HepG2 (cell line): Measurements from ENCODE around the gene GIPC1. TPM values are rescaled to one million over a fixed set of nuclear protein-coding genes. Genes with fewer than 3 reads are reported as not detected.

Source experiments
- CENPT ChIP-seq: sonication (generic); formaldehyde crosslinking; IDR thresholded peaks from 2 replicates; pipeline ENCODE4 v1.8.0; 2022; ENCODE audit warnings: low read depth, mild to moderate bottlenecking, moderate library complexity, missing genetic modification reagents
- MTA3 ChIP-seq: sonication (generic); formaldehyde crosslinking; IDR thresholded peaks from 2 replicates; pipeline ENCODE4 v1.4.0; 2020; ENCODE audit warnings: missing genetic modification reagents
- MYC ChIP-seq: sonication (generic); formaldehyde crosslinking; IDR thresholded peaks from 2 replicates; pipeline ENCODE4 v1.9.0; 2021; ENCODE audit warnings: missing genetic modification reagents, borderline replicate concordance
- NCOA5 ChIP-seq: sonication (generic); formaldehyde crosslinking; IDR thresholded peaks from 2 replicates; pipeline ENCODE4 v1.4.0; 2020; ENCODE audit warnings: missing genetic modification reagents
- NFKB2 ChIP-seq: sonication (generic); formaldehyde crosslinking; IDR thresholded peaks from 2 replicates; pipeline ENCODE4 v1.4.0; 2020; ENCODE audit warnings: missing genetic modification reagents, borderline replicate concordance
- NFRKB ChIP-seq: fragments of 450-650 bp; IDR thresholded peaks from 2 replicates; pipeline ENCODE4 v1.6.1; 2017
- PCBP1 ChIP-seq: fragments of 200-400 bp; formaldehyde crosslinking; IDR thresholded peaks from 2 replicates; pipeline ENCODE4 v1.6.1; 2017; ENCODE audit warnings: mild to moderate bottlenecking, low read depth, low read length, borderline replicate concordance
- ZFP36L2 ChIP-seq: sonication (generic); formaldehyde crosslinking; IDR thresholded peaks from 2 replicates; pipeline ENCODE4 v1.4.0; 2020; ENCODE audit warnings: missing genetic modification reagents
- ZNF17 ChIP-seq: sonication (generic); formaldehyde crosslinking; IDR thresholded peaks from 2 replicates; pipeline ENCODE4 v1.5.0; 2020; ENCODE audit warnings: mild to moderate bottlenecking, missing genetic modification reagents
- ZNF3 ChIP-seq: IDR thresholded peaks from 2 replicates; pipeline ENCODE4 v1.7.0; 2017; ENCODE audit warnings: inconsistent platforms
- ZNF446 ChIP-seq: sonication (generic); formaldehyde crosslinking; IDR thresholded peaks from 2 replicates; pipeline ENCODE4 v1.5.0; 2020; ENCODE audit warnings: mild to moderate bottlenecking, missing genetic modification reagents
- ZNF556 ChIP-seq: sonication (generic); formaldehyde crosslinking; IDR thresholded peaks from 2 replicates; pipeline ENCODE4 v1.4.0; 2020; ENCODE audit warnings: mild to moderate bottlenecking, missing genetic modification reagents, borderline replicate concordance
- ZNF792 ChIP-seq: IDR thresholded peaks from 2 replicates; pipeline ENCODE4 v1.6.1; 2016
- polyA plus RNA-seq, 8 experiments: library from polyadenylated mRNA; depleted of rRNA in 3 of 8; stranded (reverse) in 7 of 8; unstranded in 1 of 8; fragments of >200 nt; fragmentation: Illumina TruSeq in 4 of 8; extraction: Trizol in 4 of 8; gene quantifications; 2 replicates each; pipeline versions ENCODE4 v1.2.1 to v1.2.3, GENCODE V29; 2011 to 2016; ENCODE audit warnings: low read depth in 4 of 8, missing spikeins in 1 of 8, mixed read lengths in 1 of 8; ENCODE audit not compliant: insufficient read depth in 1 of 8
- total RNA-seq, 5 experiments: library from RNA; depleted of rRNA; stranded (reverse); fragments of >200 nt; fragmentation: Illumina TruSeq; extraction: Trizol; gene quantifications; 2 replicates each; pipeline ENCODE4 v1.2.3, GENCODE V29; 2016; ENCODE audit warnings: low read depth in 1 of 5
- TF ChIP-seq, protein P1 (sequence below): sonication (generic); formaldehyde crosslinking; IDR thresholded peaks from 2 replicates; pipeline ENCODE4 v1.4.0; 2020; ENCODE audit warnings: missing genetic modification reagents, borderline replicate concordance
- TF ChIP-seq, protein P2 (sequence below): conservative IDR thresholded peaks from 2 replicates; pipeline ENCODE4 v1.6.1; 2018; ENCODE audit warnings: missing genetic modification reagents
- TF ChIP-seq, protein P3 (sequence below): IDR thresholded peaks from 2 replicates; pipeline ENCODE4 v1.6.1; 2016; ENCODE audit warnings: missing biosample characterization, missing genetic modification reagents, low read depth
- TF ChIP-seq, protein P4 (sequence below): sonication (generic); formaldehyde crosslinking; conservative IDR thresholded peaks from 2 replicates; pipeline ENCODE4 v1.4.0; 2020; ENCODE audit warnings: missing genetic modification reagents
- TF ChIP-seq, protein P5 (sequence below): sonication (generic); formaldehyde crosslinking; IDR thresholded peaks from 2 replicates; pipeline ENCODE4 v1.4.0; 2020; ENCODE audit warnings: missing genetic modification reagents

GIPC1 gene
- total and polyA plus RNA-seq, 2 of the 13 experiments (the other 11 are each of a cell fraction or from before 2014, with no cell fraction given) = 27.1 to 48.1 TPM

DNA sequence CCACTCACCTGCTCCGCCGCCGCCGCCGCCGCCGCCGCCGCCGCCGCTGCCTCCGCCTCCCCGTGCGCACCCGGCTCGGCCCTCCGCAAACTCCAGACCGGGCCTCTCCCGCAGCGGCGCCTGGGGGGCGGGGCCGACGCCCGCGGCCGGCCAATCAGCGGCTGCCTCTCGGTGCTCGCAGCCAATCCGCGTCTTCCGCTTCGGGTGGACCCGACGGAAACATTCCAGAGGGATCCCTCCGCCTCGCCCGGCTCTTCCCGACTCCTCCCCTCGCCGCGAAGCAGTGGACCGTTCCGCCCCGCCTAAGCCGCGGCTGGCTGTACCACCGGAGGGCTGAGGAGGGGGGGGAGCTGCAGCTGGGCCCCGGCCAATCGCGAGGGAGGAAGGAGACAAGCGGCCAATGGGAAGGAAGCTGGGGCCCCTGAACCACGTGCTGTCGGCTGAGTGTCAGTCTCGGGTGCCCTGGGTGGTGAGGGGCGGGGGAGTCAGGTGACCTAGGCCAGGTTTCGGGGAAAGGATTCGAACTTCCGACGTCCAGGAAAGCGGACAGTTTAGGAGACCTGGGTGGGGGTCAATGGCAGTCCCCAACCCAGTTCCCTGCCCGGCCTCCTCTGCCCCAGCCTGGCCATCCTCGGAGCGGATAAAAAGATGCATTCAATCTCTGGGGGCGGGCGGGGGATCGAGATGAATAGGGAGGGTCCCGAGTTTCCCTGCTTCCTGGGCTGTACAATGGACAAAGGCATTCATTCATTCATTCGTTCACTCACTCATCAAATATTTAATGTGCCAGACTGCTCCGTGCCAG, at the start of gene GIPC1 (continued):
- TF ChIP-seq, protein P1, sequence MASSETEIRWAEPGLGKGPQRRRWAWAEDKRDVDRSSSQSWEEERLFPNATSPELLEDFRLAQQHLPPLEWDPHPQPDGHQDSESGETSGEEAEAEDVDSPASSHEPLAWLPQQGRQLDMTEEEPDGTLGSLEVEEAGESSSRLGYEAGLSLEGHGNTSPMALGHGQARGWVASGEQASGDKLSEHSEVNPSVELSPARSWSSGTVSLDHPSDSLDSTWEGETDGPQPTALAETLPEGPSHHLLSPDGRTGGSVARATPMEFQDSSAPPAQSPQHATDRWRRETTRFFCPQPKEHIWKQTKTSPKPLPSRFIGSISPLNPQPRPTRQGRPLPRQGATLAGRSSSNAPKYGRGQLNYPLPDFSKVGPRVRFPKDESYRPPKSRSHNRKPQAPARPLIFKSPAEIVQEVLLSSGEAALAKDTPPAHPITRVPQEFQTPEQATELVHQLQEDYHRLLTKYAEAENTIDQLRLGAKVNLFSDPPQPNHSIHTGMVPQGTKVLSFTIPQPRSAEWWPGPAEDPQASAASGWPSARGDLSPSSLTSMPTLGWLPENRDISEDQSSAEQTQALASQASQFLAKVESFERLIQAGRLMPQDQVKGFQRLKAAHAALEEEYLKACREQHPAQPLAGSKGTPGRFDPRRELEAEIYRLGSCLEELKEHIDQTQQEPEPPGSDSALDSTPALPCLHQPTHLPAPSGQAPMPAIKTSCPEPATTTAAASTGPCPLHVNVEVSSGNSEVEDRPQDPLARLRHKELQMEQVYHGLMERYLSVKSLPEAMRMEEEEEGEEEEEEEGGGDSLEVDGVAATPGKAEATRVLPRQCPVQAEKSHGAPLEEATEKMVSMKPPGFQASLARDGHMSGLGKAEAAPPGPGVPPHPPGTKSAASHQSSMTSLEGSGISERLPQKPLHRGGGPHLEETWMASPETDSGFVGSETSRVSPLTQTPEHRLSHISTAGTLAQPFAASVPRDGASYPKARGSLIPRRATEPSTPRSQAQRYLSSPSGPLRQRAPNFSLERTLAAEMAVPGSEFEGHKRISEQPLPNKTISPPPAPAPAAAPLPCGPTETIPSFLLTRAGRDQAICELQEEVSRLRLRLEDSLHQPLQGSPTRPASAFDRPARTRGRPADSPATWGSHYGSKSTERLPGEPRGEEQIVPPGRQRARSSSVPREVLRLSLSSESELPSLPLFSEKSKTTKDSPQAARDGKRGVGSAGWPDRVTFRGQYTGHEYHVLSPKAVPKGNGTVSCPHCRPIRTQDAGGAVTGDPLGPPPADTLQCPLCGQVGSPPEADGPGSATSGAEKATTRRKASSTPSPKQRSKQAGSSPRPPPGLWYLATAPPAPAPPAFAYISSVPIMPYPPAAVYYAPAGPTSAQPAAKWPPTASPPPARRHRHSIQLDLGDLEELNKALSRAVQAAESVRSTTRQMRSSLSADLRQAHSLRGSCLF (CRISPR knock-in tag) = no peak
- TF ChIP-seq PCBP1 (peak; percentile 98), CENPT (CRISPR knock-in tag) (no peak), ZNF556 (CRISPR knock-in tag) (no peak; the same call in 1 of the 2 replicates), ZFP36L2 (no peak), NFKB2 (CRISPR knock-in tag) (no peak), ZNF17 (CRISPR knock-in tag) (no peak), MYC (CRISPR knock-in tag) (peak; percentile 84), ZNF3 (no peak), ZNF792 (peak; percentile 48; the same call in 1 of the 2 replicates), NCOA5 (CRISPR knock-in tag) (no peak), MTA3 (CRISPR knock-in tag) (no peak), NFRKB (no peak), ZNF446 (CRISPR knock-in tag) (0 out of 2 replicates have a peak, but pooled peaks have one; percentile 19)
- TF ChIP-seq, protein P2, sequence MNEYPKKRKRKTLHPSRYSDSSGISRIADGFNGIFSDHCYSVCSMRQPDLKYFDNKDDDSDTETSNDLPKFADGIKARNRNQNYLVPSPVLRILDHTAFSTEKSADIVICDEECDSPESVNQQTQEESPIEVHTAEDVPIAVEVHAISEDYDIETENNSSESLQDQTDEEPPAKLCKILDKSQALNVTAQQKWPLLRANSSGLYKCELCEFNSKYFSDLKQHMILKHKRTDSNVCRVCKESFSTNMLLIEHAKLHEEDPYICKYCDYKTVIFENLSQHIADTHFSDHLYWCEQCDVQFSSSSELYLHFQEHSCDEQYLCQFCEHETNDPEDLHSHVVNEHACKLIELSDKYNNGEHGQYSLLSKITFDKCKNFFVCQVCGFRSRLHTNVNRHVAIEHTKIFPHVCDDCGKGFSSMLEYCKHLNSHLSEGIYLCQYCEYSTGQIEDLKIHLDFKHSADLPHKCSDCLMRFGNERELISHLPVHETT (CRISPR knock-in tag) = peak; percentile 90; the same call in 1 of the 2 replicates
- TF ChIP-seq, protein P3, sequence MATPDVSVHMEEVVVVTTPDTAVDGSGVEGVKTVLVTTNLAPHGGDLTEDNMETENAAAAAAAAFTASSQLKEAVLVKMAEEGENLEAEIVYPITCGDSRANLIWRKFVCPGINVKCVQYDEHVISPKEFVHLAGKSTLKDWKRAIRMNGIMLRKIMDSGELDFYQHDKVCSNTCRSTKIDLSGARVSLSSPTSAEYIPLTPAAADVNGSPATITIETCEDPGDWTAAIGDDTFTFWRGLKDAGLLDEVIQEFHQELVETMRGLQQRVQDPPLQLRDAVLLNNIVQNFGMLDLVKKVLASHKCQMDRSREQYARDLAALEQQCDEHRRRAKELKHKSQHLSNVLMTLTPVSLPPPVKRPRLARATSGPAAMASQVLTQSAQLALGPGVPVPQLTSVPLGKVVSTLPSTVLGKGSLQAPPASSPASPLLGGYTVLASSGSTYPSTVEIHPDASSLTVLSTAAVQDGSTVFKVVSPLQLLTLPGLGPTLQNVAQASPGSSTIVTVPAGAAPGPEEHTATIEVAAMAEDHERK (CRISPR knock-in tag) = no peak
- TF ChIP-seq, protein P4, sequence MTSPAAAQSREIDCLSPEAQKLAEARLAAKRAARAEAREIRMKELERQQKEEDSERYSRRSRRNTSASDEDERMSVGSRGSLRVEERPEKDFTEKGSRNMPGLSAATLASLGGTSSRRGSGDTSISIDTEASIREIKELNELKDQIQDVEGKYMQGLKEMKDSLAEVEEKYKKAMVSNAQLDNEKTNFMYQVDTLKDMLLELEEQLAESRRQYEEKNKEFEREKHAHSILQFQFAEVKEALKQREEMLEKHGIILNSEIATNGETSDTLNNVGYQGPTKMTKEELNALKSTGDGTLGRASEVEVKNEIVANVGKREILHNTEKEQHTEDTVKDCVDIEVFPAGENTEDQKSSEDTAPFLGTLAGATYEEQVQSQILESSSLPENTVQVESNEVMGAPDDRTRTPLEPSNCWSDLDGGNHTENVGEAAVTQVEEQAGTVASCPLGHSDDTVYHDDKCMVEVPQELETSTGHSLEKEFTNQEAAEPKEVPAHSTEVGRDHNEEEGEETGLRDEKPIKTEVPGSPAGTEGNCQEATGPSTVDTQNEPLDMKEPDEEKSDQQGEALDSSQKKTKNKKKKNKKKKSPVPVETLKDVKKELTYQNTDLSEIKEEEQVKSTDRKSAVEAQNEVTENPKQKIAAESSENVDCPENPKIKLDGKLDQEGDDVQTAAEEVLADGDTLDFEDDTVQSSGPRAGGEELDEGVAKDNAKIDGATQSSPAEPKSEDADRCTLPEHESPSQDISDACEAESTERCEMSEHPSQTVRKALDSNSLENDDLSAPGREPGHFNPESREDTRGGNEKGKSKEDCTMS (CRISPR knock-in tag) = no peak
- TF ChIP-seq, protein P5, sequence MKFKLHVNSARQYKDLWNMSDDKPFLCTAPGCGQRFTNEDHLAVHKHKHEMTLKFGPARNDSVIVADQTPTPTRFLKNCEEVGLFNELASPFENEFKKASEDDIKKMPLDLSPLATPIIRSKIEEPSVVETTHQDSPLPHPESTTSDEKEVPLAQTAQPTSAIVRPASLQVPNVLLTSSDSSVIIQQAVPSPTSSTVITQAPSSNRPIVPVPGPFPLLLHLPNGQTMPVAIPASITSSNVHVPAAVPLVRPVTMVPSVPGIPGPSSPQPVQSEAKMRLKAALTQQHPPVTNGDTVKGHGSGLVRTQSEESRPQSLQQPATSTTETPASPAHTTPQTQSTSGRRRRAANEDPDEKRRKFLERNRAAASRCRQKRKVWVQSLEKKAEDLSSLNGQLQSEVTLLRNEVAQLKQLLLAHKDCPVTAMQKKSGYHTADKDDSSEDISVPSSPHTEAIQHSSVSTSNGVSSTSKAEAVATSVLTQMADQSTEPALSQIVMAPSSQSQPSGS (CRISPR knock-in tag) = peak; percentile 69; the same call in 1 of the 2 replicates
